Measurements from ENCODE around the gene ACOT13. TPM values are rescaled to one million over a fixed set of nuclear protein-coding genes. Genes with fewer than 3 reads are reported as not detected.
"Not testable (repeated sequence)": the region's sequence is repeated elsewhere in the genome, so short reads cannot be mapped to it uniquely, and the experiment has no call there.

Gene ACOT13
- total RNA-seq, 1 experiment from 2014 or later = 55.6 TPM

DNA sequence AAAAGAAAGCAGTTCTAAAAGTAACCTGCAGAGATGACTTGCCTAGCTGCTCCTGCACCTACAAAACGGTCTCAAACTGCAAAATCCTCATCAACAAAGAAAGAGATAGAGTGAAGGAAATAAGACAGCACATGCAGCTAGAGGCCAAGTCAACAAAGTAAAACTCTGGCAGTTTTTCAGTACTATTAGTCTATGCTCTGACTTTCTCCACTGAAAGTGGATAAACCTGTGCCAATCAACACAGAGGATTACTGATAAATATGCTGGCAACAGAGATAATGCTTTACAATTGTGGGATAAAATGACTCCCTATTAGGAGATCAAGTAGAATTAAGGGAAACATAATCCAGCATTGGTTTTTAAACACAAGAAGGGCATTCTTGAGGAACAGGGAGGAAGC, 34.3 kb upstream of the ACOT13 start:
- Mint-ChIP-seq H3K4me3 (ENCODE audit: unreplicated experiment) (no peak overlapping the region), H3K4me1 (ENCODE audit: low read depth, unreplicated experiment) (peaks cover 6% of the 10 kb centered on the region), H3K36me3 (ENCODE audit: insufficient read depth, unreplicated experiment) (no peaks in the 10 kb centered on the region), H3K9me3 (ENCODE audit: unreplicated experiment) (peaks cover 2% of the 10 kb centered on the region), H3K27ac (ENCODE audit: unreplicated experiment) (no peak overlapping the region), H3K27me3 (ENCODE audit: insufficient read depth, unreplicated experiment) (no peaks in the 10 kb centered on the region)
- ChIA-PET POLR2A (no interaction called here), CTCF (no interaction called here)
- intact Hi-C loops (cut with micrococcal nuclease; ENCODE audit: unreplicated experiment) = no loop called here
- H3K4me3 ChIP-seq (ENCODE audit: low read depth, low read length) = no peak overlapping the region
- H3K36me3 ChIP-seq (ENCODE audit: control insufficient read depth, insufficient read depth, low read length) = no peaks in the 10 kb centered on the region
- H3K4me1 ChIP-seq = no peaks in the 10 kb centered on the region
- no peaks in the 10 kb centered on the region for H3K27me3 ChIP-seq (replicated peaks; ENCODE audit: control insufficient read depth, insufficient read depth, low read length)
- no peak for DNase-seq
- no TSS peak for BruUV-seq (replicated peaks)
- no peaks in the 10 kb centered on the region for H3K9me3 ChIP-seq
- TF ChIP-seq, protein P1, sequence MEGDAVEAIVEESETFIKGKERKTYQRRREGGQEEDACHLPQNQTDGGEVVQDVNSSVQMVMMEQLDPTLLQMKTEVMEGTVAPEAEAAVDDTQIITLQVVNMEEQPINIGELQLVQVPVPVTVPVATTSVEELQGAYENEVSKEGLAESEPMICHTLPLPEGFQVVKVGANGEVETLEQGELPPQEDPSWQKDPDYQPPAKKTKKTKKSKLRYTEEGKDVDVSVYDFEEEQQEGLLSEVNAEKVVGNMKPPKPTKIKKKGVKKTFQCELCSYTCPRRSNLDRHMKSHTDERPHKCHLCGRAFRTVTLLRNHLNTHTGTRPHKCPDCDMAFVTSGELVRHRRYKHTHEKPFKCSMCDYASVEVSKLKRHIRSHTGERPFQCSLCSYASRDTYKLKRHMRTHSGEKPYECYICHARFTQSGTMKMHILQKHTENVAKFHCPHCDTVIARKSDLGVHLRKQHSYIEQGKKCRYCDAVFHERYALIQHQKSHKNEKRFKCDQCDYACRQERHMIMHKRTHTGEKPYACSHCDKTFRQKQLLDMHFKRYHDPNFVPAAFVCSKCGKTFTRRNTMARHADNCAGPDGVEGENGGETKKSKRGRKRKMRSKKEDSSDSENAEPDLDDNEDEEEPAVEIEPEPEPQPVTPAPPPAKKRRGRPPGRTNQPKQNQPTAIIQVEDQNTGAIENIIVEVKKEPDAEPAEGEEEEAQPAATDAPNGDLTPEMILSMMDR (IDR thresholded peaks at IDR 0.05; ENCODE audit: insufficient read depth in 1 of 2, low read depth in 1 of 2, low read length in 1 of 2, severe bottlenecking in 1 of 2, unreplicated experiment in 1 of 2) = no peak

DNA sequence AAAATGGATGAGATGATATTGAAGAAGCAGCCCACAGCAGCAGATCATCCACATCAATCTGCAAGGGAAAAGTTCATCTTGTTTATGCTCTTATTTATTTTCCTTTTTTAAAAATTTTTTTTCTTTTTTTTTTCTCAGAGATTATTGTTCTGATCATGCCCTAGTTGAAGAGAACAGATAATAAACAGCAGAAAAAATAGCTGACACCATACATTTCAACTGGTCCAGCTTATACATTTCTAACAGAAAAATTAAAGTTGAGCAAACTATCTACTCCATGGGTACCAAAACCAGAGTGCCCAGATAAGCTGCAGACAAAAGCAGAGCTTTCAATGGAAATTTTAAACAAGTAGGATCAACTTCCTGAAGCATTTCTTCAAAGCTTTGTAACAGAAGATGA, 30.2 kb upstream of the ACOT13 start:
- ChIA-PET CTCF (interaction anchor here (0.6 kb wide), 1 partner anchor 1511 kb away, joined by 3 read pairs; no protein-coding TSS in a partner anchor), POLR2A (no interaction called here)
- no TSS peak for BruUV-seq (replicated peaks)
- Histone ChIP-seq H3K4me1 (no peaks in the 10 kb centered on the region), H3K4me3 (ENCODE audit: low read depth, low read length) (no peak overlapping the region), H3K9me3 (no peaks in the 10 kb centered on the region), H3K27me3 (replicated peaks; ENCODE audit: control insufficient read depth, insufficient read depth, low read length) (no peaks in the 10 kb centered on the region), H3K36me3 (ENCODE audit: control insufficient read depth, insufficient read depth, low read length) (no peaks in the 10 kb centered on the region)
- Mint-ChIP-seq H3K27me3 (ENCODE audit: insufficient read depth, unreplicated experiment) (peaks cover 9% of the 10 kb centered on the region), H3K36me3 (ENCODE audit: insufficient read depth, unreplicated experiment) (no peaks in the 10 kb centered on the region), H3K4me1 (ENCODE audit: low read depth, unreplicated experiment) (no peaks in the 10 kb centered on the region), H3K4me3 (ENCODE audit: unreplicated experiment) (no peak overlapping the region), H3K27ac (ENCODE audit: unreplicated experiment) (no peak overlapping the region), H3K9me3 (ENCODE audit: unreplicated experiment) (peaks cover 20% of the 10 kb centered on the region)
- no peak for DNase-seq
- TF ChIP-seq, protein P1 (IDR thresholded peaks at IDR 0.05; ENCODE audit: insufficient read depth in 1 of 2, low read depth in 1 of 2, low read length in 1 of 2, severe bottlenecking in 1 of 2, unreplicated experiment in 1 of 2) = no peak
- intact Hi-C loops (cut with micrococcal nuclease; ENCODE audit: unreplicated experiment) = no loop called here

DNA sequence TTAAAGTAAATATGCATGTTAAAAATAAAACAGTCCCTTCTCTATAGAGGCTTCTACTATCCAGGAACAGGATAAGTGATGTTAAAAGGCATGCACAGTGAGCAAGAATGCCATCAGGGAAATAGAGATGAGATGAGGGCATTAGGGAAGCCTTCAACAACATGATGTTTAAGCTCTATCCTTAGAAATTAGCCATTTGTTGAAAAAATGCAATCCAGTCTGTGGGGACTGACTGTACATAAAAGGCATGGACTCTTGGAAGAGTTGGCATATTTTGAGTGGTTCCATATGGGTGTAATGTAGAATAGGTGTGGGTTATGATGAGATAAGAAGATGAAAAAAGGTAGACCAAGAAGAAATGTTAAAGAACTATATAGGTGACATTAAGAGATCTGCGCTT, 26.7 kb upstream of the ACOT13 start:
- Histone ChIP-seq H3K36me3 (ENCODE audit: control insufficient read depth, insufficient read depth, low read length) (no peaks in the 10 kb centered on the region), H3K27me3 (replicated peaks; ENCODE audit: control insufficient read depth, insufficient read depth, low read length) (no peaks in the 10 kb centered on the region), H3K4me1 (no peaks in the 10 kb centered on the region), H3K4me3 (ENCODE audit: low read depth, low read length) (no peak overlapping the region), H3K9me3 (no peaks in the 10 kb centered on the region)
- no TSS peak for BruUV-seq (replicated peaks)
- Mint-ChIP-seq H3K9me3 (ENCODE audit: unreplicated experiment) (peaks cover 20% of the 10 kb centered on the region), H3K27me3 (ENCODE audit: insufficient read depth, unreplicated experiment) (peaks cover 9% of the 10 kb centered on the region), H3K4me3 (ENCODE audit: unreplicated experiment) (no peak overlapping the region), H3K27ac (ENCODE audit: unreplicated experiment) (no peak overlapping the region), H3K36me3 (ENCODE audit: insufficient read depth, unreplicated experiment) (no peaks in the 10 kb centered on the region), H3K4me1 (ENCODE audit: low read depth, unreplicated experiment) (peaks cover 3% of the 10 kb centered on the region)
- CTCF ChIA-PET = interaction anchor here (0.6 kb wide), 1 partner anchor 61 kb away, joined by 4 read pairs; no protein-coding TSS in a partner anchor
- POLR2A ChIA-PET = no interaction called here
- intact Hi-C loops (cut with micrococcal nuclease; ENCODE audit: unreplicated experiment) = loop anchor here (10.0 kb wide), 1 partner anchor 55 kb away; no protein-coding TSS in a partner anchor
- TF ChIP-seq, protein P1 (IDR thresholded peaks at IDR 0.05; ENCODE audit: insufficient read depth in 1 of 2, low read depth in 1 of 2, low read length in 1 of 2, severe bottlenecking in 1 of 2, unreplicated experiment in 1 of 2) = no peak
- DNase-seq = no peak

DNA sequence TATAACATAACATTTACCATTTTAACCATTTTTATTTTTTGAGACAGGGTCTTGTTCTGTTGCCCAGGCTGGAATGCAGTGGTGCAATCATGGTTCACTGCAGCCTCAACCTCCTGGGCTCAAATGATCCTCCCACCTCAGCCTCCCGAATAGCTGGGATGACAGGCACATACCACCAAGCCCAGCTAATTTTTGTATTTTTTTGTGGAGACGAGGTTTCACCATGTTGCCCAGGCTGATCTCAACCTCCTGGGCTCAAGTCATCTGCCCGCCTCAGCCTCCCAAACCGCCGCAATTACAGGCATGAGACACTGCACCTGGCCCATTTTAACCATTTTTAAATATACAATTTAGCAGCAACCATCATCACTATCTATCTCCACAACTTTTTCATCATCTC, 26.2 kb upstream of the ACOT13 start:
- DNase-seq; H3K36me3 Mint-ChIP-seq (ENCODE audit: insufficient read depth, unreplicated experiment); H3K4me1 ChIP-seq; H3K27me3 ChIP-seq (replicated peaks; ENCODE audit: control insufficient read depth, insufficient read depth, low read length); POLR2A ChIA-PET; H3K9me3 ChIP-seq; H3K4me3 Mint-ChIP-seq (ENCODE audit: unreplicated experiment); H3K36me3 ChIP-seq (ENCODE audit: control insufficient read depth, insufficient read depth, low read length); H3K4me1 Mint-ChIP-seq (ENCODE audit: low read depth, unreplicated experiment); H3K4me3 ChIP-seq (ENCODE audit: low read depth, low read length); H3K27ac Mint-ChIP-seq (ENCODE audit: unreplicated experiment); H3K27me3 Mint-ChIP-seq (ENCODE audit: insufficient read depth, unreplicated experiment); BruUV-seq (replicated peaks); CTCF ChIA-PET: not testable (repeated sequence)
- intact Hi-C loops (cut with micrococcal nuclease; ENCODE audit: unreplicated experiment) = loop anchor here (10.0 kb wide), 1 partner anchor 56 kb away; no protein-coding TSS in a partner anchor
- H3K9me3 Mint-ChIP-seq (ENCODE audit: unreplicated experiment) = peaks cover 20% of the 10 kb centered on the region
